ENCODE data around the gene BAG3. TPM values are rescaled to one million over a fixed set of nuclear protein-coding genes. Genes with fewer than 3 reads are reported as not detected.
A peak's percentile ranks its signal among the peaks of the same experiment; 100 is the strongest.

BAG3 gene
- total and polyA plus RNA-seq, 9 of the 15 experiments (the other 6 are each of a cell fraction or from before 2014, with no cell fraction given), result 2.6 to 27.4 (median 7.2) TPM

- TF ChIP-seq NCOA1 (IDR thresholded peaks at IDR 0.05; ENCODE audit: low read depth), result no peak
- no peak for TF ChIP-seq RREB1 (CRISPR knock-in tag; IDR thresholded peaks at IDR 0.05)
- TF ChIP-seq SLC30A9 (CRISPR knock-in tag; IDR thresholded peaks at IDR 0.05), result no peak
- TF ChIP-seq GABPA (tag; conservative IDR thresholded peaks at IDR 0.05; ENCODE audit: low read depth), result peak; percentile 73; the same call in 1 of the 2 replicates
- TF ChIP-seq ETS1 (conservative IDR thresholded peaks at IDR 0.05; ENCODE audit: control insufficient read depth, low read depth, low read length), result peak; percentile 48; the same call in 1 of the 2 replicates
- TF ChIP-seq ZNF124 (CRISPR knock-in tag; IDR thresholded peaks at IDR 0.05), result no peak
- no peak for TF ChIP-seq CREB1 (IDR thresholded peaks at IDR 0.05)
- TF ChIP-seq CREB1 (CRISPR knock-in tag; IDR thresholded peaks at IDR 0.05), result 0 out of 2 replicates have a peak, but pooled peaks have one; percentile 30
- TF ChIP-seq POLR2B (IDR thresholded peaks at IDR 0.05; ENCODE audit: low read depth, partially characterized antibody), result no peak
- peak; percentile 38 for TF ChIP-seq HMGN3 (IDR thresholded peaks at IDR 0.05; ENCODE audit: borderline replicate concordance, extremely low read depth, insufficient read length, low read depth, low read length)
- TF ChIP-seq CREB3 (tag; conservative IDR thresholded peaks at IDR 0.05; ENCODE audit: low read depth), result no peak
- TF ChIP-seq CBX3 (IDR thresholded peaks at IDR 0.05; ENCODE audit: borderline replicate concordance in 1 of 2, low read length in 2 of 2), result no peak
- TF ChIP-seq HNRNPLL (IDR thresholded peaks at IDR 0.05; ENCODE audit: low read depth, low read length, poor library complexity, severe bottlenecking), result peak; percentile 26
- TF ChIP-seq ZNF12 (CRISPR knock-in tag; IDR thresholded peaks at IDR 0.05), result no peak
- no peak for TF ChIP-seq ZNF143 (CRISPR knock-in tag; IDR thresholded peaks at IDR 0.05)
- TF ChIP-seq PRMT5 (CRISPR knock-in tag; IDR thresholded peaks at IDR 0.05), result no peak
- TF ChIP-seq SRF (CRISPR knock-in tag; IDR thresholded peaks at IDR 0.05), result peak in 1 of 2 experiments; percentile 53; a peak in 1 of 4 replicates
- no peak for TF ChIP-seq TAL1 (IDR thresholded peaks at IDR 0.05)
- TF ChIP-seq RHOXF2B (CRISPR knock-in tag; conservative IDR thresholded peaks at IDR 0.05), result no peak
Observed at GRCh38 chr10:119725828-119726675, 74.9 kb downstream of the BAG3 start, which contains the start of gene INPP5F (continued).
